Activated CD4-positive, alpha-beta T cell treated with anti-CD3 and anti-CD28 coated beads, Interleukin-2, amount 50 U/mL, for 16 hours (primary cell): ENCODE measurements around the gene DDX3X.
"Not testable (repeated sequence)": the region's sequence is repeated elsewhere in the genome, so short reads cannot be mapped to it uniquely, and the experiment has no call there.

Experiments used
- DNase-seq: peaks from one replicate; pipeline ENCODE4 v3.0.0-alpha.2; 2020

DDX3X gene

DNA sequence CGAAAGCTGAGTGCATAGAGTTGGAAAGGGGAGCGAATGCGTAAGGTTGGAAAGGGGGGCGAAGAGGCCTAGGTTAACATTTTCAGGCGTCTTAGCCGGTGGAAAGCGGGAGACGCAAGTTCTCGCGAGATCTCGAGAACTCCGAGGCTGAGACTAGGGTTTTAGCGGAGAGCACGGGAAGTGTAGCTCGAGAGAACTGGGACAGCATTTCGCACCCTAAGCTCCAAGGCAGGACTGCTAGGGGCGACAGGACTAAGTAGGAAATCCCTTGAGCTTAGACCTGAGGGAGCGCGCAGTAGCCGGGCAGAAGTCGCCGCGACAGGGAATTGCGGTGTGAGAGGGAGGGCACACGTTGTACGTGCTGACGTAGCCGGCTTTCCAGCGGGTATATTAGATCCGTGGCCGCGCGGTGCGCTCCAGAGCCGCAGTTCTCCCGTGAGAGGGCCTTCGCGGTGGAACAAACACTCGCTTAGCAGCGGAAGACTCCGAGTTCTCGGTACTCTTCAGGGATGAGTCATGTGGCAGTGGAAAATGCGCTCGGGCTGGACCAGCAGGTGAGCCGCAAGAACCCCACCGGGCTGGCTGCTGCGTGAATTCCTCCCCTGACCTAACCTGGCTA lies at the start of gene DDX3X:
Gene DDX3X, plus strand, starts transcription at position 419 of the 619 bp plus-strand sequence. Its CDS starts 91 bp downstream, at position 510.
- DNase-seq, result peak; percentile 94

DNA sequence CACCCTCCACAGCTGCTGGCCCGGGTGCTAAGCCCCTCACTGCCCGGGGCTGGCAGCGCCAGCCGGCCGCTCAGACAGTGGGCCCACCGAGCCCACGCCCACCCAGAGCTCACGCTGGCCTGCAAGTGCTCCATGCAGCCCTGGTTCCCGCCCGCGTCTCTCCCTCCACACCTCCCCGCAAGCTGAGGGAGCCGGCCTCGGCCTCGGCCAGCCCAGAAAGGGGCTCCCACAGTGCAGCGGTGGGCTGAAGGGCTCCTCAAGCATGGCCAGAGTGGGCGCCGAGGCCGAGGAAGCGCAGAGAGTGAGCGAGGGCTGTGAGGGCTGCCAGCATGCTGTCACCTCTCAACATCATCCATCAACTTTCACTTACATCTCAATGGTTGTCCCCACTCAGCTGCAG lies 48.0 kb upstream of the DDX3X start:
- not testable (repeated sequence) for DNase-seq

DNA sequence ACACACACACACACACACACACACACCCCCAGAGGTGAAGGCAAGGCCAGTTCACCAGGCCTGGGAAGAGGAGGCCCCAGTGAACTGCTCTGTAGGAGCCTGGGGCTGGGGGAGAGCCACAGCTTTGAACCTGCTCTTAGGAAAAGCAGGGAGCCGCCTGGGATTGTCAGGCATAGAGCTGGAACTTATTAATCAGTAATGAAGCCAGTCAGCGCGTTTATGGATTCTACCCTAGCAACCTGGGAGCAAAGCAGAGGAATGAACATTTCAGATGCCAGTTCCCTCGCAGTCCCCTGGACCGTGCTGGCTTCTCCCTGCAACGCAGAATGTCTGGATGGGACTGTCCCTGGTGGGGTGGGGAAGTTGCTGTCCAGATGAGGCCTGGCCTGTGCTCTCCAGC lies 45.3 kb upstream of the DDX3X start:
- no peak for DNase-seq

GRCh38 chrX:41289095-41289494 lies 44.9 kb upstream of the DDX3X start:
- no peak for DNase-seq

DNA sequence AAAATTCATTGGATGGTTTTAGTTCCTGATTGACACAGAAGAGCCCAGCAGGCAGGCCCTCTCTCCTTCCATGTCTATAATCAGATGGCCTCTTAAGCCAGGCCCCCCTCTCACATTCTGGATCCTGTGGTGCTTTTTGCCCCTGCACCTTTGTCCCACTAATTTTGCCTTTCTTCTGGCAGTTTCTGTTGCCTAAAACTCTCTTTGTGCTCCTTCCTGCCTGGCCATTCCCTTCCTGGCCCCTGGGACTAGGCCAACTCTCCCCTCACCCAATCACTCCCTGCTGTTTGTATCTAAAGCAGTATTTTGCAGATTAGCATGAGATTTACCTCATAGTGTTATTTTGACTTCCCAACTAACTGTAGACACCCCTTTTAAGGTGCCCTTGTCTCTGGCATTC lies 42.7 kb upstream of the DDX3X start:
- DNase-seq, result no peak

DNA sequence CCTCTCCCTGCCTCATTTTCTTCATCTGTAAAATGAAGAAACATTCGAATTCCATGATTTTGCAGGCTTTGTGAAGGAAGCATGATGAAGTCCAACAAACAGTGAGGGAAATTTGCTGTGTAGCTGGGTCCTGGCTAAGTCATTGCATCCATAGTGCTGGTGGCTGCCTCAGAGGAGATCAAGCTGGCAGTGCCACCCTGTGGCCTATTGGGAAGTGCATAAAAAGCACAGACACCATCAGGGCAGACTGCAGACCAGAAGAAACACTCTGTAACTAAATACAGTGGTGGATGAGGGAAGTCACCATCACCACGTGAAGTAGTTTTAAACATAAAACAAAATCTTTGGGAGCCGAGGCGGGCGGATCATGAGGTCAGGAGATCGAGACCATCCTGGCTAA lies 40.7 kb upstream of the DDX3X start:
- peak; percentile 36 for DNase-seq

GRCh38 chrX:41300758-41301437 lies 33.1 kb upstream of the DDX3X start:
- no peak for DNase-seq

DNA sequence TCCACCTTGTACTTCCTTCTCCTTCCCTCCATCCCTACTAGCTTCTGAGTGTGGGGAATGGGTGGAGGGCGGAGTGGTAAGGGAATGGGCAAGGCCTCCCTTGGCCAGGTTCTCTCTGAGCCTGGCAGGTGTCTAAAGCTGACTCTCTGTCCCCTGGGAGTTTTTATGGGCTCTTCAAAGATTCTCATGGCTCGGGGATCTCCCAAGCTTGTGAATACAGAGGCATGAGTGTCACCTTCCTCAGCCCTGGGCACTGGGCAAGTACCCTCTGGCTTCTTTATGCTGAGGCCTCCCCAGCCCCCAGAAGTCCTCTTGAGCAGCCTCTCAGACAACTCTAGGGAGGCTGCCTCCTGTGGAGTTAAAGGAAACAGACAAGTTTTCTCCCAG lies 32.5 kb upstream of the DDX3X start:
- no peak for DNase-seq

DNA sequence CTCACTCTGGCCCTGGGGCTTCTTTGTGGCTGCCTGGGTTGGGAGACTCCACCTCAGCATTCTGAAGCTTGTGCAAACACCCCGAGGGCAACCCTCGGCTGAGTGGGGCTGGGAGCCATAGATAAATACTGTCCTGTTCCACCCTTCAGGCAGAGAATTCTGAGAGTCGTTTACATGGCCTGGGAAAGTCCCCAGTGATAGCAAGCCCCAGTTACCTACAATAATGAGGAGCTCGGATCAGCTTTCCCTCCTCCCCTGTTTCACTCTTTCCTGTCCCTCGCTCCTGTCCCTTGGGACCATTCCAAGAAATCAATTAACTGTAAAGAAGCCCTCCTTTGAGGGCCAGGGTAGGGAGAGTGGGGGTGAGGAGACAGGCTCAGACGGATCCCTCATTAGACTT lies 31.6 kb upstream of the DDX3X start:
- no peak for DNase-seq

DNA sequence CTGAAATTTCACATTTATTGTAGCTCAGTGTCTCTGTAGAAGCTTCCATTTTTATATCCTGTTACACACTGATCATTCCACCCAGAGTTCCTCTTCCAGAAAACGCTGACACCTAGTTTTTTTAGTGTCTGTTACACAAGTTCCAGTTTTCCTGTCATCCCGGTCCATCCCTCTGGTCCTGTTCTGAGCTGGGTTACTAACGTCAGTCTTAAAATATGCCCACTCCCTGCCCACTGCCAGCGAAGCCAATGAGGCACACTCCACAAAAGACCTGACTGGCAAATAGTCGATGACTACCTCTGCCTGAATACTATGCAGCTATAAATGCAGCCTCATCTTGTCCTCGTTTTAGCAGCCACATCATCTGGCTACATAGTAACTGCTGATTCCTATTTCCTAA lies 30.9 kb upstream of the DDX3X start:
- DNase-seq, result no peak

GRCh38 chrX:41304178-41304577 lies 29.8 kb upstream of the DDX3X start:
- no peak for DNase-seq

DNA sequence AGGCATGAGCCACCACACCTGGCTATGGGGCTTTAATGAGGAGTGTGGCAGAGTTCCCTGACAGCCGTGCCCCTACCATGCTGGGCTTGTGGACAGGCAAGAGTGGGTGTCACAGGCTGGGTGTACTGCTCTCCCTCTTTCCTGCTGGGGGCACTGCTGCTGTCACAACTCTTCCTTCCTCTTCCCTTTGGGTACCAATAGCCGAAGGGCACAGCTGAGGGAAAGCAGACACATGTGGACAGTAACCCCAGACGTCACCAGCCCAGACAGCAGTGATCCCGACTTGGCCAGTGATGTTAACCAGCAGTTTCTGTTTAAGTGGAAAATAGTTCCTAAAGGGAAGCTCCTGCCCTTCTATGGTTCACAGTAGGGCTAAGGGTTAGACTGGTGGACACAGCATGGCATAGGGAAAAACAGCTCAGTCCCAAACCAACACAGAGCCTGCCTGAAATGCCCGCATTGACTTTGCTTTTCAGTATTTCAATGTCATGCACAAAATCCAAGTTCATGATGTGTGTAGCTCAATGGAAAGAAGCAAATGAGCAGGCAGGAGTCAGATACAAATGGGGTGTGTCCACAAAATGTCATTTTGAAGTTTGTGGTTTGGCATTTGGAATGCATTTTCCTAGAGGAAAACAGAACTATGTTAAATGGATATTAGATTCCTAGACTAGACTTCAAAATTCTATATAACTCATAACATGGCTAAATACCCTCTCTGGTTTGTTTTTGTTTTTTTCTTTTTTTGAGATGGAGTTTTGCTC lies 24.9 kb upstream of the DDX3X start:
- DNase-seq, result no peak

DNA sequence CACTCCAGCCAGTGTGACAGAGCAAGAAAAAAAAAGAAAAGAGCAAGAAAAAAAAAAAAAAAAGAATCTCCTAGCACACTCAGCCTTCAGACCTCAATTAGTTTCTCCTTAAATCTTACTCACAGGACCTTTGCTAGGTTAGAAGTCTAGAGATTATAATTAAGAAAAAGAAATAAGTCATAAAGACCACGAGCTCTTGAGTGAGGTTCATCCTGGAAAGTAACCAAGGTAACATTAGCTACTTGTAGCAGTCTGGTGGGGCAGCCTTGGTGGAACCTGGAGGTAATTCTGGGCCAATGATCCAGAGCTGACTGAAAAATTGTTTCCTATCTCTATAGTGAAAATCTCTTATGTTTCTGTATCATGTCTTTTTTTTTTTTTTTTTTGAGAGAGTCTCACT lies 21.2 kb upstream of the DDX3X start:
- DNase-seq, result no peak

DNA sequence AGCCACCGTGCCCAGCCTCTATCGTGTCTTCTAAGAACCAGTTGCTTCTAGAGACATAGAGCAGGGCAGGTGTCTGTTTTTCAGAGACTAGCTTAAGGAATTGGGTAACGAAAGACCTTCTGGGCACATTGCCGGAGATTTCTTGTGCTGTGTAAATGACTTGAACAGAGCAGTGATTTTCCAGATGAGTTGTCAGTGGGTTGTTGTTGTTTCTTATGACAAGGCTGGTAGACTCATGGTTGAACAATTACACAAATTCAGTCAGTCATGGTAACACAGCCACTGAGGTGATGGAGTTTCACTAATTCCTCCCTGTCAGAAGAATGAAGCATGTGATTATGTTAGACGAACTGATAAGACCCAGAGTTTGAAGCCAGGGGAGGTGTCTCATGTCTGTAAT lies 20.5 kb upstream of the DDX3X start:
- DNase-seq, result no peak

- no peak for DNase-seq
Measured at GRCh38 chrX:41314204-41314603, 19.8 kb upstream of the DDX3X start.

DNA sequence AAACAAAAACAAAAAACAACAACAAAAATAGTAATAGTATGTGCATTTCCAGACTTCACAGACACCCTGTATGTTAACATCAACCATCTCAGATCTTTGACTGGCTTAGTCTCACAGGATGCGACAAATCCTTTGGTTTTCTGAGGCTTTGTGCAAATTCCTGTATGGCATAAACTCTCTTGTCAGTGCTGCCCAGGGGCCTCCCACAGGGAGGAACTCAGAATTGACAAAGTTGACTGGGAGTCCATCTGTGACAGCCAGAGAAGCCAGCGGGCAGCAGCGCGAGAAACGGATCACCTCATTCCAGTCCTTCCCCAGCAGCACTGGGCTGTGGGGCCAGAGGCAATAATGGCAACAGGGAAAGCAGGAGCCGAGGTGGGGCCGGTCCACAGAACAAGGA lies 19.1 kb upstream of the DDX3X start:
- DNase-seq, result no peak

GRCh38 chrX:41316266-41316665 lies 17.7 kb upstream of the DDX3X start:
- DNase-seq, result not testable (repeated sequence)

- no peak for DNase-seq
Measured at GRCh38 chrX:41317477-41318208, 16.3 kb upstream of the DDX3X start.

- DNase-seq, result no peak
Measured at GRCh38 chrX:41320393-41320792, 13.6 kb upstream of the DDX3X start.

- no peak for DNase-seq
Measured at GRCh38 chrX:41322821-41323603, 10.9 kb upstream of the DDX3X start.

DNA sequence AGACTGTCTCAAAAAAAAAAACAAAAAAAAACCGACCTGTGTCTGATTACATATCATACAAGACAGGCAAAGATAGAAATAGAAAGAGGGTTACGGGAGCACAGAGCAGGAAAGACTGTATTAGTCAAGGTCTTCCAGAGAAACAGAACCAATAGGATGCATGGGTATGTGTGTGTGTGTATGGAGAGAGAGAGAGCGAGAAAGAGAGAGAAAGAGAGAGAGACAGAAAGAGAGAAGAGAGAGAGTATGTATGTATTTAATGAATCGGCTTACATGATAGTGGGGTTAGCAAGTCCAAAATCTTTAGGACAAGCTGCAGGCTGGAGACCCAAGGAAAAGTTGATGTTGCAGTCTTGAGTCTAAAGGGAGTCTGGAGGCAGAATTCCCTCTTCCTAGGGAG lies 7.5 kb upstream of the DDX3X start:
- no peak for DNase-seq

DNA sequence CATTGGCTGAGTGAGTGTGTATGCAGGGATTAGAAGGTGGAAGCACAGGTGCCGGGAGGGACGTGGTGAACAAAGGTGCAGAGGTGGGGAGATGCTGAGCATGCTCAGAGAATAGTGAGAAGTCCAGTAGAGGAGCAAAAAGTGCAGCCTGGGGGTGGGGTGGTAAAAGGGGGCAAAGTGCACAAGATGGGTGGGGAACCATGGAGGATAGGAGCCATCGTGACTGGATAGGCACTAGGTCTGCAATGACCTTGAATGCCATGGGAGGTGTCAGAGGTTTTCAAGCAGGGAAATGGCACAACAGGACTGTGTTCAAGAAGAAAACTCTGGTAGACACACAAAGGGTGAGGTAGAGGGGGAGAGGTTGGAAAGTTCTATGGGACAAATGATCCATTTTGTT lies 6.6 kb upstream of the DDX3X start:
- no peak for DNase-seq

GRCh38 chrX:41329101-41329500 lies 4.9 kb upstream of the DDX3X start:
- no peak for DNase-seq
